ENCODE data around the gene TMEM108.

The TMEM108 gene

GRCh38 chr3:133032301-133032700 lies 5.9 kb upstream of the TMEM108 start:
- no peaks in the 10 kb centered on the region for H3K36me3 ChIP-seq (ENCODE audit: insufficient read depth, low read depth, low read length)
- H3K4me1 ChIP-seq (ENCODE audit: insufficient read depth, low read length): peaks cover 21% of the 10 kb centered on the region
- H3K27me3 ChIP-seq (ENCODE audit: insufficient read depth, low read length): peaks cover 12% of the 10 kb centered on the region
- no peak overlapping the region for H3K9ac ChIP-seq (ENCODE audit: low read depth, low read length)
- no peak overlapping the region for H3K27ac ChIP-seq (ENCODE audit: low read length)
- no peak overlapping the region for H3K4me3 ChIP-seq (ENCODE audit: low read length)
- no peaks in the 10 kb centered on the region for H3K9me3 ChIP-seq (ENCODE audit: insufficient read depth, low read depth, low read length)

GRCh38 chr3:133037436-133037835 lies 755 bp upstream of the TMEM108 start:
- Histone ChIP-seq H3K4me3 (ENCODE audit: low read length) (peak overlapping the region; percentile 81), H3K9me3 (ENCODE audit: insufficient read depth, low read depth, low read length) (no peaks in the 10 kb centered on the region), H3K27me3 (ENCODE audit: insufficient read depth, low read length) (peaks cover 36% of the 10 kb centered on the region), H3K36me3 (ENCODE audit: insufficient read depth, low read depth, low read length) (no peaks in the 10 kb centered on the region), H3K9ac (ENCODE audit: low read depth, low read length) (peak overlapping the region; percentile 17; the same call in 1 of the 2 replicates), H3K4me1 (ENCODE audit: insufficient read depth, low read length) (peaks cover 30% of the 10 kb centered on the region), H3K27ac (ENCODE audit: low read length) (no peak overlapping the region)

- peaks cover 29% of the 10 kb centered on the region for H3K4me1 ChIP-seq (ENCODE audit: insufficient read depth, low read length)
- H3K9ac ChIP-seq (ENCODE audit: low read depth, low read length): peak overlapping the region; percentile 63; the same call in 1 of the 2 replicates
- no peak overlapping the region for H3K27ac ChIP-seq (ENCODE audit: low read length)
- no peaks in the 10 kb centered on the region; the same call in 1 of the 2 replicates for H3K36me3 ChIP-seq (ENCODE audit: insufficient read depth, low read depth, low read length)
- no peaks in the 10 kb centered on the region for H3K9me3 ChIP-seq (ENCODE audit: insufficient read depth, low read depth, low read length)
- peak overlapping the region; percentile 81 for H3K4me3 ChIP-seq (ENCODE audit: low read length)
- peaks cover 36% of the 10 kb centered on the region for H3K27me3 ChIP-seq (ENCODE audit: insufficient read depth, low read length)
Observed at GRCh38 chr3:133038731-133039375, 662 bp downstream of the TMEM108 start.

GRCh38 chr3:133040696-133041523 lies 2.7 kb downstream of the TMEM108 start:
- no peak overlapping the region for H3K9ac ChIP-seq (ENCODE audit: low read depth, low read length)
- no peak overlapping the region for H3K27ac ChIP-seq (ENCODE audit: low read length)
- H3K9me3 ChIP-seq (ENCODE audit: insufficient read depth, low read depth, low read length): no peaks in the 10 kb centered on the region
- H3K4me1 ChIP-seq (ENCODE audit: insufficient read depth, low read length): peaks cover 13% of the 10 kb centered on the region; the same call in 1 of the 2 replicates
- H3K36me3 ChIP-seq (ENCODE audit: insufficient read depth, low read depth, low read length): peaks cover 4% of the 10 kb centered on the region; the same call in 1 of the 2 replicates
- H3K4me3 ChIP-seq (ENCODE audit: low read length): no peak overlapping the region
- H3K27me3 ChIP-seq (ENCODE audit: insufficient read depth, low read length): peaks cover 36% of the 10 kb centered on the region

GRCh38 chr3:133041524-133041829 lies 3.3 kb downstream of the TMEM108 start:
- peaks cover 13% of the 10 kb centered on the region; the same call in 1 of the 2 replicates for H3K4me1 ChIP-seq (ENCODE audit: insufficient read depth, low read length)
- no peak overlapping the region for H3K9ac ChIP-seq (ENCODE audit: low read depth, low read length)
- H3K4me3 ChIP-seq (ENCODE audit: low read length): no peak overlapping the region
- peaks cover 10% of the 10 kb centered on the region; the same call in 1 of the 2 replicates for H3K36me3 ChIP-seq (ENCODE audit: insufficient read depth, low read depth, low read length)
- no peak overlapping the region for H3K27ac ChIP-seq (ENCODE audit: low read length)
- H3K27me3 ChIP-seq (ENCODE audit: insufficient read depth, low read length): peaks cover 32% of the 10 kb centered on the region
- H3K9me3 ChIP-seq (ENCODE audit: insufficient read depth, low read depth, low read length): no peaks in the 10 kb centered on the region

- peaks cover 9% of the 10 kb centered on the region; the same call in 1 of the 2 replicates for H3K4me1 ChIP-seq (ENCODE audit: insufficient read depth, low read length)
- H3K9ac ChIP-seq (ENCODE audit: low read depth, low read length): no peak overlapping the region
- peaks cover 23% of the 10 kb centered on the region; the same call in 1 of the 2 replicates for H3K36me3 ChIP-seq (ENCODE audit: insufficient read depth, low read depth, low read length)
- H3K4me3 ChIP-seq (ENCODE audit: low read length): no peak overlapping the region
- peaks cover 19% of the 10 kb centered on the region for H3K27me3 ChIP-seq (ENCODE audit: insufficient read depth, low read length)
- no peaks in the 10 kb centered on the region for H3K9me3 ChIP-seq (ENCODE audit: insufficient read depth, low read depth, low read length)
- no peak overlapping the region for H3K27ac ChIP-seq (ENCODE audit: low read length)
Observed at GRCh38 chr3:133042778-133043177, 4.6 kb downstream of the TMEM108 start.

GRCh38 chr3:133047980-133048379 lies 9.8 kb downstream of the TMEM108 start:
- H3K4me3 ChIP-seq (ENCODE audit: low read length): no peak overlapping the region
- no peaks in the 10 kb centered on the region for H3K27me3 ChIP-seq (ENCODE audit: insufficient read depth, low read length)
- no peak overlapping the region for H3K9ac ChIP-seq (ENCODE audit: low read depth, low read length)
- H3K36me3 ChIP-seq (ENCODE audit: insufficient read depth, low read depth, low read length): peaks cover 23% of the 10 kb centered on the region; the same call in 1 of the 2 replicates
- H3K9me3 ChIP-seq (ENCODE audit: insufficient read depth, low read depth, low read length): no peaks in the 10 kb centered on the region
- no peak overlapping the region for H3K27ac ChIP-seq (ENCODE audit: low read length)
- peaks cover 2% of the 10 kb centered on the region; the same call in 1 of the 2 replicates for H3K4me1 ChIP-seq (ENCODE audit: insufficient read depth, low read length)

- Histone ChIP-seq H3K27me3 (ENCODE audit: insufficient read depth, low read length) (no peaks in the 10 kb centered on the region), H3K4me1 (ENCODE audit: insufficient read depth, low read length) (peaks cover 5% of the 10 kb centered on the region; the same call in 1 of the 2 replicates), H3K27ac (ENCODE audit: low read length) (no peak overlapping the region), H3K36me3 (ENCODE audit: insufficient read depth, low read depth, low read length) (peaks cover 23% of the 10 kb centered on the region; the same call in 1 of the 2 replicates), H3K9me3 (ENCODE audit: insufficient read depth, low read depth, low read length) (no peaks in the 10 kb centered on the region), H3K9ac (ENCODE audit: low read depth, low read length) (no peak overlapping the region), H3K4me3 (ENCODE audit: low read length) (no peak overlapping the region)
Observed at GRCh38 chr3:133049491-133049890, 11.3 kb downstream of the TMEM108 start.

GRCh38 chr3:133050891-133051290 lies 12.7 kb downstream of the TMEM108 start:
- Histone ChIP-seq H3K9me3 (ENCODE audit: insufficient read depth, low read depth, low read length) (no peaks in the 10 kb centered on the region), H3K36me3 (ENCODE audit: insufficient read depth, low read depth, low read length) (peaks cover 19% of the 10 kb centered on the region; the same call in 1 of the 2 replicates), H3K27me3 (ENCODE audit: insufficient read depth, low read length) (no peaks in the 10 kb centered on the region), H3K4me3 (ENCODE audit: low read length) (no peak overlapping the region), H3K9ac (ENCODE audit: low read depth, low read length) (no peak overlapping the region), H3K4me1 (ENCODE audit: insufficient read depth, low read length) (peaks cover 14% of the 10 kb centered on the region; the same call in 1 of the 2 replicates), H3K27ac (ENCODE audit: low read length) (no peak overlapping the region)

GRCh38 chr3:133053532-133053931 lies 15.3 kb downstream of the TMEM108 start:
- no peak overlapping the region for H3K4me3 ChIP-seq (ENCODE audit: low read length)
- no peaks in the 10 kb centered on the region for H3K27me3 ChIP-seq (ENCODE audit: insufficient read depth, low read length)
- no peaks in the 10 kb centered on the region for H3K9me3 ChIP-seq (ENCODE audit: insufficient read depth, low read depth, low read length)
- peaks cover 14% of the 10 kb centered on the region; the same call in 1 of the 2 replicates for H3K4me1 ChIP-seq (ENCODE audit: insufficient read depth, low read length)
- no peak overlapping the region for H3K27ac ChIP-seq (ENCODE audit: low read length)
- no peaks in the 10 kb centered on the region for H3K36me3 ChIP-seq (ENCODE audit: insufficient read depth, low read depth, low read length)
- H3K9ac ChIP-seq (ENCODE audit: low read depth, low read length): no peak overlapping the region

GRCh38 chr3:133054586-133054985 lies 16.4 kb downstream of the TMEM108 start:
- Histone ChIP-seq H3K27ac (ENCODE audit: low read length) (no peak overlapping the region), H3K9me3 (ENCODE audit: insufficient read depth, low read depth, low read length) (no peaks in the 10 kb centered on the region), H3K9ac (ENCODE audit: low read depth, low read length) (no peak overlapping the region), H3K4me3 (ENCODE audit: low read length) (no peak overlapping the region), H3K36me3 (ENCODE audit: insufficient read depth, low read depth, low read length) (no peaks in the 10 kb centered on the region), H3K27me3 (ENCODE audit: insufficient read depth, low read length) (no peaks in the 10 kb centered on the region), H3K4me1 (ENCODE audit: insufficient read depth, low read length) (peaks cover 14% of the 10 kb centered on the region; the same call in 1 of the 2 replicates)

Data from iPS-20b (cell line).